Lung (tissue), 12 donors: ENCODE measurements around the gene CENPX. TPM values are rescaled to one million over a fixed set of nuclear protein-coding genes. Genes with fewer than 3 reads are reported as not detected.

Experiments used
- ATAC-seq: fragments of 200-7000 bp; cut with Tn5 transposase; one replicate; pipeline ENCODE4 v1.9.1; 2020; ENCODE audit warnings: moderate number of reproducible peaks; ENCODE audit not compliant: insufficient read depth, low FRiP score
- DNase-seq, 3 donors: peaks; one replicate each; pipeline ENCODE4 v3.0.0-alpha.2; 2013 to 2017
- H3K27ac ChIP-seq, 2 donors: one replicate each; pipeline ENCODE4 v1.5.1; 2013; ENCODE audit warnings: mild to moderate bottlenecking in 2 of 2, moderate library complexity in 2 of 2, control low read depth in 1 of 2, inconsistent platforms in 1 of 2, low read depth in 1 of 2, low read length in 1 of 2
- H3K27me3 ChIP-seq, 3 donors: one replicate each; pipeline ENCODE4 v1.5.1; 2013; ENCODE audit warnings: low read length in 2 of 3; ENCODE audit not compliant: control insufficient read depth in 3 of 3, insufficient read depth in 3 of 3
- H3K36me3 ChIP-seq, 4 donors: one replicate each; pipeline ENCODE4 v1.5.1; 2013; ENCODE audit warnings: low read length in 4 of 4, mild to moderate bottlenecking in 1 of 4, moderate library complexity in 1 of 4; ENCODE audit not compliant: control insufficient read depth in 4 of 4, insufficient read depth in 4 of 4
- H3K4me1 ChIP-seq, 5 donors: one replicate each; pipeline ENCODE4 v1.5.1; 2013; ENCODE audit warnings: low read length in 5 of 5, mild to moderate bottlenecking in 2 of 5, moderate library complexity in 1 of 5; ENCODE audit not compliant: control insufficient read depth in 5 of 5, insufficient read depth in 5 of 5
- H3K4me3 ChIP-seq: one replicate; pipeline ENCODE4 v1.5.1; 2013; ENCODE audit warnings: mild to moderate bottlenecking, control low read depth, moderate library complexity
- H3K9ac ChIP-seq, 2 donors: one replicate each; pipeline ENCODE4 v1.5.1; 2013; ENCODE audit warnings: low read length in 2 of 2, control low read depth in 1 of 2; ENCODE audit not compliant: insufficient read depth in 1 of 2
- H3K9me3 ChIP-seq, 4 donors: one replicate each; pipeline ENCODE4 v1.5.1; 2013; ENCODE audit warnings: low read length in 3 of 4, mild to moderate bottlenecking in 1 of 4, moderate library complexity in 1 of 4; ENCODE audit not compliant: control insufficient read depth in 4 of 4, insufficient read depth in 3 of 4
- CTCF ChIP-seq: IDR thresholded peaks from 2 replicates; pipeline ENCODE4 v1.5.1; 2012; ENCODE audit warnings: mild to moderate bottlenecking; ENCODE audit errors: control extremely low read depth, extremely low read depth
- WGBS, 2 donors: extraction: QIAGEN DNeasy Blood & Tissue Kit; methylation state at CpG; one replicate each; pipeline ENCODE4 v1.1.7; 2013; 5-methylcytosine and 5-hydroxymethylcytosine counted together
- polyA plus RNA-seq, 2 donors: library from polyadenylated mRNA; stranded (reverse); fragments of 200-250 nt; gene quantifications; one replicate each; pipeline ENCODE4 v1.2.1, GENCODE V29; 2013
- total RNA-seq, 2 donors: library from RNA; depleted of rRNA in 1 of 2; stranded (reverse); fragments of >200 nt in 1 of 2; gene quantifications; one replicate each; pipeline ENCODE4 v1.2.1, GENCODE V29; 2014 to 2021
- donor health status: control.
- donor health status: control.
- donor health status: Bipolar disorder and iron deficiency.
- donor health status: healthy.
- donor health status: DM: yes; HTN: yes; CAD: no.

Gene CENPX
- total and polyA plus RNA-seq, 4 donors = 21.5 to 121 (median 101) TPM

- Histone ChIP-seq H3K4me1 (peaks cover 0 to 37% (median 8%) of the 10 kb centered on the region in 5 donors), H3K27me3 (no peaks in the 10 kb centered on the region), H3K9me3 (no peaks in the 10 kb centered on the region), H3K36me3 (peaks cover 0 to 17% (median 1%) of the 10 kb centered on the region in 4 donors), H3K4me3 (no peak overlapping the region), H3K27ac (peak overlapping the region in 1 of 2 donors; percentile 36), H3K9ac (no peak overlapping the region)
- WGBS, 2 donors = 78 to 90% methylated on average over 36 of the region's 36 CpGs
- no peak for TF ChIP-seq CTCF
- ATAC-seq (no peak), DNase-seq (peak in 2 of 3 donors; percentile 55 to 62)
Measured at GRCh38 chr17:81999976-82000802, 22.5 kb downstream of the CENPX start.

GRCh38 chr17:81999587-81999975 lies 23.1 kb downstream of the CENPX start:
- WGBS, 2 donors = 76 to 82% methylated on average over 11 to 12 of the region's 12 CpGs
- H3K4me1 ChIP-seq = peaks cover 0 to 43% (median 8%) of the 10 kb centered on the region in 5 donors
- DNase-seq (no peak), ATAC-seq (peak; percentile 59)
- H3K27me3 ChIP-seq = no peaks in the 10 kb centered on the region
- peaks cover 0 to 17% (median 1%) of the 10 kb centered on the region in 4 donors for H3K36me3 ChIP-seq
- no peak overlapping the region for H3K9ac ChIP-seq
- no peak for TF ChIP-seq CTCF
- H3K4me3 ChIP-seq = no peak overlapping the region
- peak overlapping the region in 1 of 2 donors; percentile 36 for H3K27ac ChIP-seq
- no peaks in the 10 kb centered on the region for H3K9me3 ChIP-seq

- Histone ChIP-seq H3K4me1 (peaks cover 3 to 48% (median 10%) of the 10 kb centered on the region in 5 donors), H3K4me3 (no peak overlapping the region), H3K27ac (no peak overlapping the region), H3K9me3 (no peaks in the 10 kb centered on the region), H3K9ac (no peak overlapping the region), H3K27me3 (no peaks in the 10 kb centered on the region), H3K36me3 (peaks cover 0 to 17% (median 1%) of the 10 kb centered on the region in 4 donors)
- TF ChIP-seq CTCF = no peak
- no peak for ATAC-seq
- no peak for DNase-seq
- WGBS, 2 donors = 89 to 90% methylated on average over 13 to 14 of the region's 14 CpGs
Measured at GRCh38 chr17:81998691-81999438, 23.8 kb downstream of the CENPX start.
